GDM1 (cell line): Measurements from ENCODE around the gene ZFAND2A.
"Not testable (repeated sequence)": the region's sequence is repeated elsewhere in the genome, so short reads cannot be mapped to it uniquely, and the experiment has no call there.

Source experiments
- DNase-seq: peaks from one replicate; lab custom pipeline; 2025; lab: John Stamatoyannopoulos, UW

Gene ZFAND2A

GRCh38 chr7:1159891-1160669 is at the start of gene ZFAND2A:
ZFAND2A (minus strand) TSS chr7:1160196; CDS start chr7:1158212, 1,984 bp downstream.
- peak; percentile 98 for DNase-seq

DNA sequence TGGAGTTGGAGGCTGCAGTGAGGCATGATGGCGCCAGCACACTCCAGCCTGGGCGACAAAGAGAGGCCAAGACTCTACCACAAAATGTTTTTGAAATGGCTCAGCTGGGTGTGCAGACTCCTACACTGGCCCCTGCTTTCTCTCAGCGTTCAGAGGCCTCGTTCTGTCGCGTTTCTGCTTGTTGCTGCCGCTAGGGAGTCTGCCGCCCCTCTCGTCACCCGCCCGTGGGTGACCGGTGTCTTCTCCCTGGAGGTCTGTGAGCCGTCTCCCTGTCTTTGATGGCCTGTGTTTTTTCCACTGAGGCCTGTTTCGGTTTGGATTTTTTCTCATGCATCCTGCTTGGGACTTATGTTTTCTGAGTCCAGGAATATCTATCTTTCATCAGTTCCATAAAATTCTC is 49.1 kb upstream of the ZFAND2A start:
- no peak for DNase-seq

DNA sequence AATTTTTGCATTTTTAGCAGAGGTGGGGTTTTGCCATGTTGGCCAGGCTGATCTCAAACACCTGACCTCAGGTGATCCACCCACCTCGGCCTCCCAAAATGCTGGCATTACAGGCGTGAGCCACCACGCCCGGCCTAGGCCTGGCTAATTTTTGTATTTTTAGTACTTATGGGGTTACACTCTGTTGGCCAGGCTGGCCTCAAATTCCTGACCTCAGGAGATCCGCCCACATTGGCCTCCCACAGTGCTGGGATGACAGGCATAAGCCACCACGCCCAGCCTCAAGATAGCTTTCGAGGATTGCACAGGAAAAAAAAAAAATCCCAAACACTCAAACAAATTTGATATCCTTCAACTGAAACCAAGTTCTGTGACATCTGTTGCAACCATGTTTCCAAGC is 45.7 kb upstream of the ZFAND2A start:
- DNase-seq: not testable (repeated sequence)

DNA sequence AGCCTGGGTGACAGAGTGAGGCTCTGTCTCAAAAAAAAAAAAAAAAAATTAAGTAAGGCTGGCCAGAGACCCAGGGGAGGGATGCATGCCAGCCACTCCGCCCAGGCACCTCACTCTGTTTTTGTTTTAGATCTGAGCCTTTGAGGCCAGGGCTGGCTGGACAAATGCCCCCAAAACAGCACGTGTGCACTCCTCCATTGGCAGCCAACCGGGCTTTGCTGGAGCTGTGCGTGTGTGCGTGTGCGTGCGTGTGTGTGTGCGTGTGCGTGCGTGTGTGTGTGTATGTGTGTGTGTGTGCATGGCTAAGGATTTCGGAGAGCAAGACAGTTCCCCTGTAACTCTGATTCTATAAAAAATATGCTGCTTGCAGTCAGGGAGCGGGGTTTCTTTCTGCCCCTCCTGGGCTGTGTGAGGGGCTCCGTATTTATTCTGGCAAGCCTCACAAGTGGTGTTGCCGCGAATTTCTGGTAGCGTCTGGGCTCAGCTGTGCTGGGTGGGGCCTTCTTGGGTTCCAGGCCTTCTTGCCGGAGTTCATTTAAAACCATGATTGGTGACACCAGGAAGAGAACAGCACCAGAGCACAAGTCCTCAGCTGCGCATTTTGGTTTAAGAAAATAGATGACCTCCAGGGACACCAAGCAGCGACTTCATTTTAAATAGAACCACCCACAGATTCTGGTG is 44.6 kb upstream of the ZFAND2A start:
- no peak for DNase-seq

GRCh38 chr7:1202914-1203313 is 42.9 kb upstream of the ZFAND2A start:
- DNase-seq: not testable (repeated sequence)

GRCh38 chr7:1201916-1202315 is 41.9 kb upstream of the ZFAND2A start:
- DNase-seq: no peak

DNA sequence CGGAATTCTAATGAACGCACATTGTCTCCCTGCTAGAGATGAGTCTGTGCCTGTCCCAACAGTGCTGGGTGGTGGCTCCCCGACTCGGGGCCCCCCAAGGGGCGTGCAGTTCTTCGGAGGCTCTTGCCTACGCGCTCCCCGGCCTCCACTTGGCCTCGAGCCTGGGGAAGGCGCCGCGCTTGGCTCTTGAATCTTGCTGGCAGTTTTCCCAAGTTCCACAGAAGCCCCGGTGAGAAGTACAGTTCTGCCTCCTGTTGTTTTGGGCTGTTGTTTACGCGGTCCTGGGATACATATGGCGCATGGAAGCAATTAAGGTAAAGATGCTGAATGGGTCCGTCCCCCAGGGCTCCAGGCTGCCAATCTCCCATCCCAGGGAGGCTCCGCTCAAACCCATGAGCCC is 40.0 kb upstream of the ZFAND2A start:
- DNase-seq: no peak

DNA sequence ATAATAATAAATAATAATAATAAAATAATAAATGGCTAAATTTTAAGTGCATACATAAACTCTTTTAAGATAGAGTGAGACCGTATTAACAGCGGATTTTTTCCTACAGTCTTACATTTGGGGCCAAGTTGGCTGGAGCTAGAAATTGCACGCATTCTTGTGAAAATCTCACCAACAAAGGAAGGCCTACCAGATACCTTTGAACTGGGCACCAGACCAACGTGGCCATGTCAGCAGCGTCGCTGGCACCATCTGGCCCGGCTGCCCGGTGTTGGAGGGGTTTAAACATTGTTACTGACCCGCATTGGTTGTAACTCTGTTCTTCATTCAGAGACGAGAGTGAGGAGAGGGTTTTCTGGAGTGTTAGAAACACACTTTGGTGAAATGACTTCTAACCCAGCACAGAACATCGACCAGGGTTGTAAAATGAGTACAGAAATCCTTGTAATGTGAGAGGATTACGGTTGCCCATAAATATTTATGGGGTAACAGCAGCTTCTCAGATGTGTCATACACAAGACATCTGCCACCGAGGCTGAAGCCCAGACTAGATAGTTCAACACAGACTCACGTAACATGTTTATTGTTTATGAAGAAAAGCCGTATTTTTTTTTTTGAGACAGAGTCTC is 38.1 kb upstream of the ZFAND2A start:
- no peak for DNase-seq

DNA sequence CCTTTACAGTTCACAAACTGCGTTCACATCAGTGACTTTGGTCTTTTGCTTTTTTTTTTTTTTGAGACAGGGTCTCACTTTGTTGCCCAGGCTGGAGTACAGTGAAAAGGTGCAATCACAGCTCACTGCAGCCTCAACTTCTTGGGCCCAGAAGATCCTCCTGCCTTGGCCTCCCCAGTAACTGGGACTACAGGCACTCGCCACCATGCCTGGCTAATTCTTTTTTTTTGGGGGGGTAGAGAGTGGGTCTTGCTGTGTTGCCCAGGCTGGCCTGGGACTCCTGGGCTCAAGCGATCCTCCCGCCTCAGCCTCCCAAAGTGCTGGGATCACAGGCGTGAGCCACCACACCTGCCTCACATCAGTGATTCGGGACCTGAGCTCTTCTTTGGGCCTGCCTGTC is 37.0 kb upstream of the ZFAND2A start:
- no peak for DNase-seq

DNA sequence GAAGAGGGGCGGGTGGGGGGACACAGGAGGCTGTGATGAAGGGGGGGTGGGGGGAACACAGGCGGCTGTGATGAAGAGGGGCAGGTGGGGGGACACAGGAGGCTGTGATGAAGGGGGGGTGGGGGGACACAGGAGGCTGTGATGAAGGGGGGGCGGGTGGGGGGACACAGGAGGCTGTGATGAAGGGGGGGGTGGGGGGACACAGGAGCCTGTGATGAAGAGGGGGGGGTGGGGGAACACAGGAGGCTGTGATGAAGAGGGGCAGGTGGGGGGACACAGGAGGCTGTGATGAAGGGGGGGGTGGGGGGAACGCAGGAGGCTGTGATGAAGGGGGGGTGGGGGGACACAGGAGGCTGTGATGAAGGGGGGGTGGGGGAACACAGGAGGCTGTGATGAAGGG is 36.4 kb upstream of the ZFAND2A start:
- not testable (repeated sequence) for DNase-seq

GRCh38 chr7:1193593-1194424 is 33.8 kb upstream of the ZFAND2A start:
- peak; percentile 6 for DNase-seq

DNA sequence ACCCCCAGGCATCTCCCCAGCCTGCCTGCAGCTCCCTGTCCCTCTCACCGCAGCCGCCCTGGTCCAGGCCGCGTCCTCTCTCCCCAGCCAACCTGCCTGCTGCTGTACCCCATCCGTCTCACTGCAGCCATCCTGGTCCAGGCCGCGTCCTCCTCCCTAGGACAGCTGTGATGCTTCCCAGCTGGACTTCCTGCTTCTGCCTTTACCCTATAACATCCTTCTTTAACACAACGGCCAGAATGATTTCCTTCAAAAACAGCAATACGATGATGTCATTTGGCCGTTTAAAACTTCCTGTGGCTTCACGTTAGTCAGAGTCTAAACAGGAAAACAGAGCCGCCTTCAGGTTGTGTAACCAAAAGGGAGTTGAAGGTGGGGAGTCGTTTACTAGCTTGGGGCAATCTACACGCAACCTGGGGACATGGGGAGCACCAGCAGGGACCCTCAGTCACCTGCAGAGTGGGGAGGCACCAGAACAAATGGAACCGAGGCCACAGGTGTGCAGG is 32.2 kb upstream of the ZFAND2A start:
- peak; percentile 22 for DNase-seq

- DNase-seq: no peak
Observed at GRCh38 chr7:1189986-1190772, 30.2 kb upstream of the ZFAND2A start.

DNA sequence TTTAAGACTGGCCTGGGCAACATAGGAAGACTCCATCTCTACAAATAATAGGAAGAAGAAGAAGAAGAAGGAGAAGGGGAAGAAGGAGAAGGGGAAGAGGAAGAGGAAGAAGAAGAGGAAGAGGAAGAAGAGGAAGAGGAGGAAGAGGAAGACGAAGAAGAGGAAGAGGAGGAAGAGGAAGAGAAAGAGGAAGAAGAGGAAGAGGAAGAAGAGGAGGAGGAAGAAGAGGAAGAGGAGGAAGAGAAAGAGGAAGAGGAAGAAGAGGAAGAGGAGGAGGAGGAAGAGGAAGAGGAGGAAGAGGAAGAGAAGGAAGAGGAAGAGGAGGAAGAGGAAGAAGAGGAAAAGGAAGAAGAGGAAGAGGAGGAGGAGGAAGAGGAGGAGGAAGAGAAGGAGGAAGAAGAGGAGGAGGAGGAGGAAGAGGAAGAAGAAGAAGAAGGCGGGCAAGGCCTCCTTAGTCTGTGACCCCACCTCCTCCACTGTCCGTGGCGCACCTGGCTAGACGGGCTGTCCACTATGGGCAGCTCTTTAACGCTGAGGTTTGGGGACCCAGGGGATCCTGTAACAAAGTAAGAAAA is 28.8 kb upstream of the ZFAND2A start:
- DNase-seq: no peak

GRCh38 chr7:1187127-1187526 is 27.1 kb upstream of the ZFAND2A start:
- no peak for DNase-seq

GRCh38 chr7:1181640-1182039 is 21.6 kb upstream of the ZFAND2A start:
- DNase-seq: no peak

DNA sequence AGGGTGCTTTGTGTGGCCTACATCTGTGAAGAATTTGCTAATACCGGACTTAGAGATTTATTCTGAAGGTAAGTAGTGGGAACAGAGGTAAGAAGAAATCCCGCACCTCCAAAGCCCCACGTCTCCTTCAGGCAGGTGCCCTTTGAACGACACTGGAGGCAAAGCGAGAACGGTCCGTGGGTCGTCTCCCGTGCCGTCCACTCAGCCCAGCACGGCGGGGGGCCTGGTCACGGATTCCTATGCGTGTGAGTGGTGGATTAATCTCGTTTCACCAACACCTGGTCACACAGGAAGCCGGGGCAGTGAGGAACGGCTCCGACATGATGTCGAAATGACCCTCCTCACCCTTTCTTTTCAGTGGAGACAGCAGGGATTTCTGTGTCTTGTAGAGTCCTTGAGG is 21.0 kb upstream of the ZFAND2A start:
- DNase-seq: no peak

DNA sequence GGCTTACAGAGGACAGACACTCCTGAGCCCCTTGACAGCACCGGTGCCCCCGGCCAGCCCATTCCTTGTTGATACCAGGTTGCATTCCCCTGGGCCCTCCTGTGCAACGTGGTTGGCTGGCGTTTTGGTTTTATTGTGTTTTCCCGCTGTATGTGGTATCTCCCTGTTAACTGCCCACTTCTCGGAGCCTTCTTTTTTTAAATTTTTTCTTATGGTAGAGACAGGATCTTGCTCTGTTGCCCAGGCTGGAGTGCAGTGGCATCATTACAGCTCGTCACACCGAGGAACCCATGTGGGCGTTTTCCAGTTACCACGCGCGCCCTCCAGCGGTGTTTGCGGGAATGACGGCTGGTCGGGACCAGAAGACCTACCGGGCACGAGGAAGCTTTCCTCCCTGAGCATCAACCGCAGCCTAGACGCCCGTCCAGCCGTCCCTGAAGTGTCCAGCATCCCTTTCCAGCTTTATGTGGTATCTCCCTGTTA is 16.9 kb upstream of the ZFAND2A start:
- DNase-seq: peak; percentile 77

DNA sequence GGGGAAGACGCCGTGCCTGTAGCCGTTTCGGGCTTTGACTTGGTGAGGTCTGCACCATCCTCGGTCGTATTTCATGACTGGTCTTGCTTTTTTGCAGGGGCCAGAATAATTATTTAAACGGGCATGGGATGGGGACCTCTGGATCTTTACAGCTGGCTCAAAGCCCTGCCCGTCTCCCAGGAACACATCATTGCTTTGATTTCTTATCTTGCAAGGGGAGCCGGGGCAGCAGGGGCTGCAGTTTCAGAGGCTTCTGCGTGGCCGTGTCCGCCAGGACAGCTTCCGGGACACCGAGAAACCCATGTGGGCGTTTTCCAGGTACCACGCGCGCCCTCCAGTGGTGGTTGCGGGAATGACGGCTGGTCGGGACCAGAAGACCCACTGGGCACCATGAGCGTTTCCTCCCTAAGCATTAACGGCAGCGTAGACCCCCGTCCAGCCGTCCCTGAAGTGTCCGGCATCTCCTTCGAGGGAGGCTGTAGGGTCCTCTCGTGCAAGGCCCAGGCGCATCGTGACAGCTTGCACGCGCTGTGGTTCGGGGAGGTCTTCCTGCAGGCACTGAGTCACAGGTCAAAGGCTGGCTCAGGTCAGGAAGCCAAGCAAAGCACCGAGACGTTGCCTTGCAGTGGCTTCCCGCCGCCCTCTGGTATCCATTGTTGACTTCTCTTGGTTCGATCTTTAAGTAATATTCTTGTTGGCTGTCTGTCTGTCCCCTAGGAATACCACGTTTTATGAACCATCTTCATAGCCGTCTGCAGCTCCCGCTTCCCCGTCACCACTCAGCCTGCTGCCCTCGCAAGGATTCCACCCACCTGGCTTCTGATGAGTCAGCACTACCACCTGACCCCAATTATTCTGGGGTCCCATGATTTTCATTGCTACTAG is 16.2 kb upstream of the ZFAND2A start:
- peak; percentile 51 for DNase-seq

DNA sequence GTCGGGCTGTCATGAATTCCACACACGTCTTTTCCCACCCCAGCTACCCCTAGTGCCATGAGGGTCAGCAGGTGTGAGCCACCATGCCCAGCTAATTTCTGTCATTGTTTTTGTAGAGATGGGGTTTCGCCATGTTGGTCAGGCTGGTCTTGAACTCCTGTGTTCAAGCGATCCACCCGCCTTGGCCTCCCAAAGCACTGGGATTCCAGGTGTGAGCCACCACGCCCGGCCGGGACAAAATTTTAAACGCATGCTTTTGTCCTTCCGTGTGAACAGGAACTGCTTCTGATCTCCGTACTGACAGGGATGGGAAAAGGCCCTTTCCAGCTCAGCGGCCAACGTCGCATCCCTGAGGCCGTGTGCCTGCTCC is 15.6 kb upstream of the ZFAND2A start:
- DNase-seq: no peak
